ENCODE measurements around the gene PPIB. TPM values are rescaled to one million over a fixed set of nuclear protein-coding genes. Genes with fewer than 3 reads are reported as not detected.

The PPIB gene
- polyA plus RNA-seq, 1 donor (not counting 4 experiments of a cell fraction or from before 2014, with no cell fraction given), result 544 TPM

GRCh38 chr15:64155802-64156651 lies 6.8 kb downstream of the PPIB start:
- TF ChIP-seq CTCF (optimal IDR thresholded peaks at IDR 0.05 in 1 of 3, IDR thresholded peaks at IDR 0.05 in 1 of 3, conservative IDR thresholded peaks at IDR 0.05 in 1 of 3; ENCODE audit: extremely low read depth in 1 of 3, insufficient read depth in 2 of 3, low read length in 3 of 3) (no peak), EZH2 (IDR thresholded peaks at IDR 0.05; ENCODE audit: low read length) (no peak)
- H3K27ac ChIP-seq (ENCODE audit: control insufficient read depth, insufficient read depth, low read length), result no peak overlapping the region
- no peak overlapping the region for H3K4me3 ChIP-seq (ENCODE audit: control insufficient read depth in 2 of 3, extremely low read depth in 1 of 3, insufficient read depth in 2 of 3, low read depth in 1 of 3, low read length in 3 of 3)
- dilution Hi-C loops (cut with MboI; ENCODE audit: extremely low pct_ligation_motif_present, low sequenced_read_pairs), result no loop called here
- no peak overlapping the region for H3K9ac ChIP-seq (ENCODE audit: control insufficient read depth, extremely low read depth, insufficient read depth, low read length)
- H3K9me1 ChIP-seq (ENCODE audit: control insufficient read depth, extremely low read depth, insufficient read depth, low read length), result peaks cover 2% of the 10 kb centered on the region
- H3K9me3 ChIP-seq (ENCODE audit: control insufficient read depth, low read depth, low read length), result no peaks in the 10 kb centered on the region
- H3K79me2 ChIP-seq (ENCODE audit: control insufficient read depth, insufficient read depth, low read length), result peaks cover 25% of the 10 kb centered on the region
- no peak overlapping the region for H2AFZ ChIP-seq (ENCODE audit: control insufficient read depth, low read length)
- FAIRE-seq (no peak), DNase-seq (ENCODE audit: low read depth, low spot score) (no peak)
- no peak overlapping the region for H3K4me2 ChIP-seq (ENCODE audit: control insufficient read depth, extremely low read depth, insufficient read depth, low read depth, low read length)
- H3K36me3 ChIP-seq (ENCODE audit: control insufficient read depth in 2 of 2, extremely low read depth in 1 of 2, insufficient read depth in 2 of 2, low read length in 2 of 2), result peaks cover 44 to 50% of the 10 kb centered on the region in 2 experiments
- H3K27me3 ChIP-seq (ENCODE audit: control insufficient read depth, extremely low read depth, insufficient read depth, low read length), result peaks cover 15% of the 10 kb centered on the region
- H3K4me1 ChIP-seq (ENCODE audit: control insufficient read depth, extremely low read depth, insufficient read depth, low read length), result peaks cover 12% of the 10 kb centered on the region
- peaks cover 17% of the 10 kb centered on the region for H4K20me1 ChIP-seq (ENCODE audit: control insufficient read depth, extremely low read depth, insufficient read depth, low read length)

GRCh38 chr15:64153480-64154367 lies 9.1 kb downstream of the PPIB start:
- no peaks in the 10 kb centered on the region for H3K9me3 ChIP-seq (ENCODE audit: control insufficient read depth, low read depth, low read length)
- H3K4me1 ChIP-seq (ENCODE audit: control insufficient read depth, extremely low read depth, insufficient read depth, low read length), result peaks cover 4% of the 10 kb centered on the region
- H3K27me3 ChIP-seq (ENCODE audit: control insufficient read depth, extremely low read depth, insufficient read depth, low read length), result peaks cover 15% of the 10 kb centered on the region
- H3K36me3 ChIP-seq (ENCODE audit: control insufficient read depth in 2 of 2, extremely low read depth in 1 of 2, insufficient read depth in 2 of 2, low read length in 2 of 2), result peaks cover 32 to 33% of the 10 kb centered on the region in 2 experiments
- no peak overlapping the region for H2AFZ ChIP-seq (ENCODE audit: control insufficient read depth, low read length)
- no peak overlapping the region for H3K4me2 ChIP-seq (ENCODE audit: control insufficient read depth, extremely low read depth, insufficient read depth, low read depth, low read length)
- peaks cover 8% of the 10 kb centered on the region for H4K20me1 ChIP-seq (ENCODE audit: control insufficient read depth, extremely low read depth, insufficient read depth, low read length)
- H3K9me1 ChIP-seq (ENCODE audit: control insufficient read depth, extremely low read depth, insufficient read depth, low read length), result no peaks in the 10 kb centered on the region
- dilution Hi-C loops (cut with MboI; ENCODE audit: extremely low pct_ligation_motif_present, low sequenced_read_pairs), result no loop called here
- H3K79me2 ChIP-seq (ENCODE audit: control insufficient read depth, insufficient read depth, low read length), result peaks cover 11% of the 10 kb centered on the region
- FAIRE-seq, result peak; percentile 61
- H3K9ac ChIP-seq (ENCODE audit: control insufficient read depth, extremely low read depth, insufficient read depth, low read length), result no peak overlapping the region
- no peak overlapping the region for H3K4me3 ChIP-seq (ENCODE audit: control insufficient read depth in 2 of 3, extremely low read depth in 1 of 3, insufficient read depth in 2 of 3, low read depth in 1 of 3, low read length in 3 of 3)
- H3K27ac ChIP-seq (ENCODE audit: control insufficient read depth, insufficient read depth, low read length), result no peak overlapping the region
- peak; percentile 40 for DNase-seq (ENCODE audit: low read depth, low spot score)
- TF ChIP-seq CTCF (optimal IDR thresholded peaks at IDR 0.05 in 1 of 3, IDR thresholded peaks at IDR 0.05 in 1 of 3, conservative IDR thresholded peaks at IDR 0.05 in 1 of 3; ENCODE audit: extremely low read depth in 1 of 3, insufficient read depth in 2 of 3, low read length in 3 of 3), result peak; percentile 98 to 100 (median 99)
- TF ChIP-seq EZH2 (IDR thresholded peaks at IDR 0.05; ENCODE audit: low read length), result no peak
